ENCODE results near the gene RHBDD2.

GRCh38 chr7:75924889-75925288, 46.1 kb downstream of the RHBDD2 start:
- no peak for TF ChIP-seq POLR2AphosphoS5 (IDR thresholded peaks at IDR 0.05; ENCODE audit: low read depth, low read length)
- TF ChIP-seq TAF1 (IDR thresholded peaks at IDR 0.05; ENCODE audit: borderline replicate concordance, low read depth, low read length), result no peak
- no peak for TF ChIP-seq POLR2A (IDR thresholded peaks at IDR 0.05; ENCODE audit: low read depth, low read length)

Data from GM12892 (cell line).